Stimulated activated CD4-positive, alpha-beta T cell treated with anti-CD3 and anti-CD28 coated beads, TNF-alpha, amount 100 ng/mL, for 48 hours (primary cell): ENCODE results near the gene CACNA2D4.

Experiments
- DNase-seq, 3 donors: peaks; one replicate each; pipeline ENCODE4 v3.0.0-alpha.2; 2020; ENCODE audit warnings: low read depth in 3 of 3

CACNA2D4 gene

GRCh38 chr12:1886396-1887008, 31.9 kb downstream of the CACNA2D4 start:
- DNase-seq: no peak

- no peak for DNase-seq
These were observed 32.7 kb downstream of the CACNA2D4 start for GRCh38 chr12:1885599-1886245.

- no peak for DNase-seq
These were observed 33.3 kb downstream of the CACNA2D4 start for GRCh38 chr12:1885082-1885596.

- DNase-seq: no peak
These were observed 33.8 kb downstream of the CACNA2D4 start for GRCh38 chr12:1884651-1885050.

- no peak for DNase-seq
These were observed 34.9 kb downstream of the CACNA2D4 start for GRCh38 chr12:1883513-1883912.

- no peak for DNase-seq
These were observed 35.5 kb downstream of the CACNA2D4 start for GRCh38 chr12:1882850-1883470.

GRCh38 chr12:1882405-1882804, 36.0 kb downstream of the CACNA2D4 start:
- DNase-seq: no peak

GRCh38 chr12:1881936-1882335, 36.5 kb downstream of the CACNA2D4 start:
- no peak for DNase-seq

GRCh38 chr12:1881301-1881700, 37.2 kb downstream of the CACNA2D4 start:
- DNase-seq: no peak

- no peak for DNase-seq
These were observed 37.6 kb downstream of the CACNA2D4 start for GRCh38 chr12:1880876-1881275.

- no peak for DNase-seq
These were observed 38.2 kb downstream of the CACNA2D4 start for GRCh38 chr12:1880153-1880845.

- no peak for DNase-seq
These were observed 38.8 kb downstream of the CACNA2D4 start for GRCh38 chr12:1879633-1880032.

- no peak for DNase-seq
These were observed 39.8 kb downstream of the CACNA2D4 start for GRCh38 chr12:1878695-1879094.

GRCh38 chr12:1878214-1878613, 40.2 kb downstream of the CACNA2D4 start:
- DNase-seq: no peak

- no peak for DNase-seq
These were observed 41.1 kb downstream of the CACNA2D4 start for GRCh38 chr12:1877169-1877878.

GRCh38 chr12:1876086-1876485, 42.4 kb downstream of the CACNA2D4 start:
- no peak for DNase-seq

- no peak for DNase-seq
These were observed 42.8 kb downstream of the CACNA2D4 start for GRCh38 chr12:1875608-1876007.

GRCh38 chr12:1873531-1874510, 44.6 kb downstream of the CACNA2D4 start:
- DNase-seq: no peak

GRCh38 chr12:1872448-1872847, 46.0 kb downstream of the CACNA2D4 start:
- no peak for DNase-seq

- no peak for DNase-seq
These were observed 46.5 kb downstream of the CACNA2D4 start for GRCh38 chr12:1872001-1872400.
